NOMO-1 treated with dmso at 0.1 percent for 144 hours (cell line): ENCODE measurements around the gene EML4.
A peak's percentile ranks its signal among the peaks of the same experiment; 100 is the strongest.

ENCODE experiments used
- DNase-seq: peaks from one replicate; lab custom pipeline; 2025; ENCODE audit not compliant: unreplicated experiment; lab: John Stamatoyannopoulos, UW

Gene EML4

GRCh38 chr2:42136782-42137124, 32.4 kb upstream of the EML4 start:
- no peak for DNase-seq

DNA sequence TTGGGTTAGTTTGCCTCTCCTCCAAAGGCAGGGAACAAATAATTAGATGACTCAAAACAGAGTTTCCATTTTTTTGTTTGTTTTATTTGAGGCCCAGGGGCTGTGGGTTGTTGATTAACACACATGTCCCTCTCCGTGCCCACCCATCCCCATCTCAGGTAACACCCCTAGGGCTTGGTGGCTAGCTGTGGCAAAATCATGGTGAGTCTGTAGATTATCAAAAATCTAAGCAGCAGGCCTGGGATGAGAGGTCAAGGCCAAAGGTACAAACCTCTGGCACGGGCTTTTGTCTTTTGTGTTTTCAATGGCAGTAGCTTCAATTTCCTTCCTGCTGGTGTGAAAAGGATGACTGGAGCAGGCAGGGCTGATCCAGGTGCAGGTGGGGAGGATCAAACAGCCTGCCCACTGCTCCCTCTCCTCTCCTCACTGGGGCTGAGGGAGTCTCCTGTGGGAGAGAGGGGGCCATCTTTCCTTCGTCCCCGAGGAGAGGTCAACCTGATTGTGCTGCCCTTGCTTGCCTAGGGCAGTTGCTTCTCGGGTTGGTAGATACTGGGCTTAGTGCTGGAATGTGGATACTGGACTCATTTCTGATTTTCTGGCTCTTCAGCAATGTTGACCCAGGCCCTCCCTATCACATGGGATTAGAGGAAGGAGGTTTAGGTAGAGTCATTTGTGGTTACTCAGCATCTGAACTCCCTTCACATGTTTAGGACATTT, 31.9 kb upstream of the EML4 start:
- no peak for DNase-seq

DNA sequence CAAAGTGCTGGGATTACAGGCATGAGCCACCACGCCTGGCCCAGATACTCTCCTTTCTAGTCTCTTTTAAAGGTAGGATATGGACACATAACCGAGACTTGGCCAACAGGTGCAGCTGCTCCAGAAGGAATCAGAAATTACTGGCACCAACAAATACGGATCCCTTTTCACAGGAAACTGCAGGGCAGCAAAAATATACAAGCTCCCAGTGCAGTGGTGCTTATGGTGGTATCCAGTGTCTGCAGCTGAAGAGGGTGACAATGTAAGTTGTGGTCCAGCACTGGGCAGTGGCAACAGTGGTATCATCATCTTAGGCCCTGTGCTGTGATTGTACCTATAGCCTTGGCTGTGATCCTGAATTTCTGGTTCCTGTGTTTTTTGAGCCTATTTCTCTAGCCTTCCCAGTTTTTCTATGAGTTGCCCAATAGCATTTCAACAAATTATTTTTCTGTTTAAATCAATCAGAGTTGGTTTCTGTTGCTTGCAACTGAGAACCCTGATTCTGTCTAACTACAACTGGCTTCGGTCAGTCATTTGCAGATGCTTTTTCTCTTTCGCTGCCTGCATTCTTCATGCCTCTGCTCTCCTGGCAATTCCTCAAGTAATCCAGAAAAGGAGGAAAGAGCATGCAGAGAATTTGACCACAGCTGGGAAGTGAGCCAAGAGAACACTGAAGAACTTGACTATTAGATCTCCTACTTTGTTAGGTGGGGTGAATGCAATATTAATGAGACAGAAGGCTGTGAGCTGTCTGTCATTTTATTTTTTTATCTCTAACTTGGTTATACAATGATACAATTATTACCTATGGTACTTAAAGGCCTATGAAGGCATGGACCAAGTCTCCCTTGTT, 30.8 kb upstream of the EML4 start:
- DNase-seq = no peak

DNA sequence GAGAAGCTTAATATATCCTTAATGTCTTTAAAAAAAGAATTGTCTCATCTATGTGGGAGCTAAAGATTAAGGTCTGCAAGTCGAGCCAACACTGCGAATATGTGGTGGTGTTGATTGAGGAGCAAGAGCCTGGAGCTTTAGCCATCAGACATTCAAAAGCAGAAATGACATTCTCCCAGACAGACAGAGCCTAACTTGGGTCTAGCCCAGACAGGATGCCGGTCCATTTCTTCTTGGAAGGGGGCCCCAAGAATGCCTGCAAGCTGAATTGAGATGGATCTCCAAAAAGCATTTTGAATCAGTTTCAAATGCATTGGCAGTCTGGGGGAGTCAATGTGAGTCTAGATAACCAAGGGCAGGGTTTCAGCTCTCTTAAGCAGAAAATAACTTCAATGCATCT, 30.1 kb upstream of the EML4 start:
- DNase-seq = no peak

GRCh38 chr2:42140496-42140895, 28.7 kb upstream of the EML4 start:
- no peak for DNase-seq

DNA sequence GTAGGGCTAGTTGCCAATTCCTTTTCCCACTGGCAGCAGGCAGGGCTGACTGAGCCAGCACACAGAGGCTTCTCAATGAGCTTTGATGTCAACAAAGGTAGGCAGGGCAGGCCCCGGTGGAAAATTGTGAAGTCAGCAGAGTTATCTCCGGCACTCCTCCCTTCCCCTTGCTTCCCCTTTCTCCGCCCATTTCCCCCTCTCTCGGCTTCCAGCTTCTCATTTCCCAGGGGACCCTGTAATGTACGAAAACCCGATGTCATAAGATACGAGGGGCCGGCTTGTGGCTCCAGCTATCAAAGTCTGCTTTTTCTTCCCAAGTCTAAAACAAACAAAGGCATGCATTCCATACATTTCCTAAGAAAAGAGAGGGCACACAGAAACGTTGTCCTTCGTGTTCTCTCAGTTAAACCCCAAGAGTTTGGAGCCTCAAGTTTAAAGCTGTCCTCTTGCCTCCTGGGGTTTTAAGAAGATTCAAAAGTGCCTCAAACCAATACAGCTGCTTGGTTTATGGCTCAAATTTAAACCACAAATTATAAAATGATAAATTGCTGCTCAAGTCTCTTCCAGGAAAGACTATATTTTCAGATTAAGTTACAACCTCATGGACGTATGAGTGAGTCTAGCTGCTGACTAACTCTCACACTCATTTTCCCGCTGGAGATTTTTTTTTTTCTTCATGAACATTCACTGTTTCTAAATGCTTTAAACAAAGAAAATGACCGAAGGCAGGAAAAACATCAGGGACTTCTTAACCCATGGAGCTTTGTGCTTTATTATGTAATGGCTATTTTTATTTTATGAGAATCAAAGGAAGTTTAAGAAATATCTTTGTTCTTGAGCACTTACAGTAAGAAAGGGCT, 27.2 kb upstream of the EML4 start:
- peak; percentile 42 for DNase-seq

- DNase-seq = no peak
These were observed 26.5 kb upstream of the EML4 start for GRCh38 chr2:42142547-42143184.

DNA sequence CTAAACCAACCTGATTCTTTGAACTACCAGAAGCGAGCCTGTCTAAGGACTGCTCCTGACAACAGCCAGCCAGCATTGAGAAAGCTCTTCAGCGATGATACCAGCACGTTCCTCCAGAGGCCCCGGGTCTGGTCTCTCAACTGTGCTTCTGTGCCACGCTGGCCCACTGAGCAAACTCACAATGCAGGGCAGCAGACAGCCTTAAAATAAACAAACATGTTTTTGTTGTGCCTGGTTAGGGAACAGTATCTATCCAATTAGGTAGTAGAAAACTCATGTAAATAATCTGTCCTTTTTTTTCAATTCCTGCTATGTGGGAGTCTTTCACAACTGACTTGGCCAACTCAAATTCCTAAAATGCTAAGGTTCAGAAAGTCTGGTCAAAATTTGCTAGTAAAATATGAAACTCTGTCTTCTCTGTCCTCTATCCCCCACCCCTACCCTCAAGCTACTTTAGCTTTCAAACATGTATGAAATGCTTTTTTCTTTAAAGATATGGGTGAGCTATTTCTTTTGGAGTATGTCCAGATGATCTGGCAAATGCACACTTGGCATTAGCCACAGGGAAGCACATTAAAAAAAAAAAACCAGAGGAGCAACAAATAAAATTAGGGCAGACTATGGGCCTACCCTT, 21.4 kb upstream of the EML4 start:
- no peak for DNase-seq

DNA sequence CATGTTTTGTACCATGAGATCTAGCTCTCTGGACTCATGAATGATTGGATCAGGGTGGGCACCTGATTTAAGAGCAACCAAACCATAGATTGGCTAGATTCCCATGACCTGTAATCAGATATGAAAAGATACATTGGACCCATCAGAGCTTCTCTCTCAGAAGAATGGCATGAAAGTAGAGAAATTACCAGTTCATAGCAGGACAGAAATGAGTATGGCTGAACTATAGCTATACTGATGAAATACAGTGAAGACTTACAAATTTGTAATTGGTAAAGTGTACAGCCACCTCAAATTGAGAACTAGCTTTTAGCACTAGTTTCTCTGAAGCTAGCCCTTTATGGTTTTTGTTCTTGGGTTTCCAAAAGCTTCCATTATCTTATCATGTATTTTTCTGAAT, 19.0 kb upstream of the EML4 start:
- no peak for DNase-seq

- no peak for DNase-seq
These were observed 15.1 kb upstream of the EML4 start for GRCh38 chr2:42153944-42154581.

DNA sequence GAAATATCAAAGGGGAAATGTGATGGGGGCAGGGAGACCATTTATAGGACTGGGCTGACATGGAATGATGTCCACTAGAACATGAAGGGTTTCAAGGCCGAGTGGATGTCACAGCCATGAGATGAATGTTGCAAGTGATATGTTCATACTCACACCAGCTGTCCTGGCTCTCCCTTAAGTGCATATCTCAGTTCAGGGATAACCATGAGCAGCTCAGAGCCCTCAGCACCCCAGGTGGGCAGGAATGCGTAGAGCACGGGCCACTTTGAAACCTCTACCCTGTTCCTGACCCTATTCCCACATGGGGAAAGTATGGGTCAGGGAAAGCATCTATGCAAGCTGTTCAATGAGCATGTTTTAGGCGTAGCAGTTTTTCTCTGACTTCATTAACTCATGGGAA, 12.4 kb upstream of the EML4 start:
- DNase-seq = no peak

DNA sequence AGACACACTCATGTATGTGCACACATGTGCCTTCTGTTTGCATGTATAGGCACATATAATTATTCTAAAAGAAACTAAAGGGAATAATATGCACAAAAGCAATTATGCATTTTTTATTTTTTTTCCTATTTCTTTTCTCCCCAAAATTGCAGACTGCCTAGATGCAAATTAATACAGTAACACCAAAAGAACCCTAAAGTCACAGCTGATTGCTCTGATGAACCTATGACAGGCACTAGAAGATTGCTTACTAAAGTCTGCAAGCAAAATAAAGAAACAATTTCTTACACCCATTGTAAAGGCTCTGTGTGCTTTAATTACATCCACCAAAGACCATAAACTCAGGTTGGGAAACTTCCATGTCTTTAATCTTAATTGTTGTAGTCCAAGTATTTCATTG, 7.7 kb upstream of the EML4 start:
- no peak for DNase-seq

DNA sequence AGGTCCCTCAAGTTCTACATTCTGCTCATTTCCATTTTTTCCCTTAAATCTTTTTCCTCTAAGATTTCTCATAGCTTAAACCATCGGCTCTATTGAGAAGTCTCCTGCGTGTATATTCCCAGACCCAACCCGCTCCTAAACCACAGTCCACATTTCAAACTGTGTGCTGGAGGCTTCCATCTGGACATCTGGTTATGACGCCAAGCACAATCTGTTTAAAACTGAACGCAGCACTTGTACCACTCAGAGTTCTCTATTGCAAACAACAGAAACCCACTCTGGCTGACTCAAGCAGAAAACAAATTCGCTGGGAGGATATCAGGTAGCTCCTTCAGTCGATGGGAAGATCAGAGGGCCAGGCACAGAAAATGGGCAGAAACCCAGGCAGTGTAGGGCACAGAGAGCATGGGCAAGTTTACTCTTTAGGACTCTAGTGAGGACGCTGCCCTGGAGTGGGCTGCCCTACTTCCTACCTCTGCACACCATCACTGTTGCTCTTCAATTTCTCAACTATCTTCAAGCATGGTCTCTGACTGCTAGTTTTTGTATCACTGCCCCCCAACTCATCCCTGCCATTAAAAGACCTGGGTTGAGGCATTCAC, 5.6 kb upstream of the EML4 start:
- no peak for DNase-seq

- DNase-seq = no peak
These were observed 5.1 kb upstream of the EML4 start for GRCh38 chr2:42164046-42164445.

DNA sequence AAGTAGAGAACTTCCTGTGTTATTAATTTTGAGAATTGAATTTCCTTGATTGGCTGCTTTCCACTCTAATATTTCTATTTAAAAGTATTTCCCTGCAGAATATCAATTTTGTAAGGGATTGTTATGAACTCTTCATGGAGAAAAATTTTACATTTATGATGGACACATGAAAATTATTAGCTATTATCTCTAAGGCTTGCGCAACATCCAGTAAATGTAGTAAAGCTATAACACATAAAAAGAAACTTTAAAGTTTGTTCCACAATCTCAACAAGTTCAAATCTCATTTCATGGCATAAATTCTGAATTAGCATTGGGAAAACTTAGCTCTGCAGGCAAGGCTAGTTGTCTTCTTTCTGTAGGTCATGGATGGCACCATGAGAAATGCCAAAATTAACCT, 4.2 kb upstream of the EML4 start:
- no peak for DNase-seq

DNA sequence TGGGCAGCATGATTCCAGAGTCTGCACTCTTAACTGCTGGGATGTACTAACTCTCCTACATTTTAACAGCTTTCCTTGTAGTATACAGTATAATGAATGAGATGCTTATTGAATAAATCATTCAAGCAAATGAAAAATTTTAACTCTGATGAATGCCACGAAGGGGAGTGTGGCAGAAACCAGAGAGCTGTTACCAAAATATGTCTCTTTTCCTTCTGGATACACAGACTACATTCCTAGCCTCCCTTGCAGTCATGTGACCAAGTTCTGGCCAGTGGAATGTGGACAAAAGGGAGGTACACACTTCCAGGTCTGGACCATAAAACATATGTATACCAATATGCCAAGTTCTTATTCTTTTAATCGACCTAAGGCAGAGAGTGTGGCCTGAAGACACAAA, 1.7 kb upstream of the EML4 start:
- no peak for DNase-seq

DNA sequence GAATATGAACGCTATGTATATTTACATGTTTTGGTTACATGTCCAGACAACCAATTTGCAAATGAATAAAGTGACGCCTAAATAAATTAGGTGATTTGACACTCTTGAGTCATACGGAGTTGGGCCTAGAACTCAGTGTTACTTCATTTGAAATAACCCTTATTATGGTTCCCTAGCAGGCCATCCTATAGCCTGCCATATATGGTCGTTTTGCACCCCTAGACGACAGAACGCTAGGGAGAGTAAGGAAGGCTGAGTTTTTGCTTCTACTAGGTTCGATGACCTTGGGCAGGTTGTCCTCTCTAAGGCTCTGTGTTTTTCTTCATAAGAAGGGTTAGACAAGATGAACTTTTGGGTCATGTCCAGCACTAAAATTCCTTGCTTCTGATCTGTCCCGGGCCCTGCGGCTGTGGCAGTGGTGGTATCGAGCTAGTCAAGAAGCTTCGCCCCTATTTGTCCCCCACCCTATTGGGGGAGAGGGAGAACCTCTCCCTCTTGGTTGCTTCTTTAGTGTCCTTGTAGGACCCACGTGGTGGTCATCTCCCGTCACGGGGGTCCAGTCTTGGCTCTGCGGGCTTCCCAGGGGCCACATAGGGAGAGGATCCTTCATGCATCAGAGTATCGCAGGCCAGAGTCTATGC, 574 bp upstream of the EML4 start:
- no peak for DNase-seq

DNA sequence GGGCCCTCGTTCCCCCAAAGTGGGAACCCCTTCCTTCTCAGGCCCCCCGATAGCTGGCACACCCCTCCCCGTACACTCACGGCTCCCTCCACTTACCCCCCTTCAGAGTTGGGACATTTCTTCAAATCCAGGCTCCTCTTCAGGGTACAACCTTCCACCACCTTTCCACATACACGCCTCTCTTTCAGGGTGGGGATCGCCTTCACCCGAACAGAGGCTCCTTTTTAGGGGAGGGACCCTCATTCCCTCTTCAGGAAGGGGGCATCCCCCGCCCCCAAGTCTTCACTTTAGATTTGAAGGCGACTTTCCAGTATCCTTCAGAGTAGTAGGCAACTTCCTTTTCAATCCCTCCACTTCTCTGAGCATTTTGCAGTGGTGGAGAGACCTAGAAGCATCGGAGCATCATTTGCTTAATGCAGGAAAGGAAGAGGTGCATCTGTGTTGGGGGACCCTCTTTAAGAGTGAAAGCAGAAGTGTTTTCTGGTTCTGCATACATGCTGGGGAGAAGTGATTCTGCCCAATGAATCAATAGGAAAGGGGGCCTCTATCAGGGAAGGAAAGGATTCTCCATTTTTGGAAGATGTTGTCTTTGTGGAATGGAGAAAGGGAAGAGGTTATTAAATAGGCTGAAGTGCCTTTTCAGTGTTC, 845 bp downstream of the EML4 start:
- no peak for DNase-seq
